PC-9 (cell line): ENCODE measurements around the gene SF3A2. TPM values are rescaled to one million over a fixed set of nuclear protein-coding genes. Genes with fewer than 3 reads are reported as not detected.

Experiments
- BruUV-seq: library from RNA; stranded (reverse); fragments of 400-500 nt; replicated peaks from 2 replicates; lab custom pipeline; 2021; lab: Mats Ljungman, UMichigan
- CTCF ChIA-PET: fragments of 300-600 bp; sonication (Branson Sonifier 250); formaldehyde crosslinking; loops from one replicate; lab custom pipeline; 2022; ENCODE audit warnings: antibody characterized with exemption; lab: Charles Lee
- POLR2A ChIA-PET: fragments of 300-600 bp; sonication (Branson Sonifier 250); formaldehyde crosslinking; loops from one replicate; lab custom pipeline; 2022; ENCODE audit warnings: antibody characterized with exemption; ENCODE audit not compliant: unreplicated experiment; lab: Charles Lee
- DNase-seq, 2 experiments: peaks; one replicate each; pipeline versions ENCODE4 v3.0.0 to v3.0.0-alpha.2; 2015 to 2022; ENCODE audit warnings: mixed read lengths in 1 of 2
- H2AFZ ChIP-seq: fragments of 200-600 bp; sonication (generic); 2 replicates; pipeline ENCODE4 v1.8.1; 2017; ENCODE audit warnings: antibody characterized with exemption
- H3F3A ChIP-seq: fragments of 200-600 bp; sonication (generic); 2 replicates; pipeline ENCODE4 v1.8.1; 2017; ENCODE audit warnings: antibody characterized with exemption, mild to moderate bottlenecking, low read depth; ENCODE audit not compliant: insufficient read depth
- H3K27ac ChIP-seq: fragments of 200-600 bp; sonication (generic); 2 replicates; pipeline ENCODE4 v1.6.1; 2016; ENCODE audit warnings: mixed run types
- H3K27me3 ChIP-seq: fragments of 200-600 bp; sonication (generic); 2 replicates; pipeline ENCODE4 v1.6.1; 2016; ENCODE audit warnings: low read depth, mixed run types; ENCODE audit not compliant: insufficient read depth
- H3K36me3 ChIP-seq: fragments of 200-600 bp; sonication (generic); 2 replicates; pipeline ENCODE4 v1.6.1; 2016; ENCODE audit warnings: low read depth, mixed run types
- H3K4me1 ChIP-seq: fragments of 200-600 bp; sonication (generic); replicated peaks from 2 replicates; pipeline ENCODE4 v1.6.1; 2016; ENCODE audit warnings: mixed run types; ENCODE audit not compliant: insufficient read depth
- H3K4me2 ChIP-seq: fragments of 200-600 bp; sonication (generic); 2 replicates; pipeline ENCODE4 v1.6.1; 2017; ENCODE audit warnings: mixed run types
- H3K4me3 ChIP-seq: fragments of 200-600 bp; sonication (generic); 2 replicates; pipeline ENCODE4 v1.6.1; 2016; ENCODE audit warnings: mixed run types
- H3K79me2 ChIP-seq: fragments of 200-600 bp; sonication (generic); 2 replicates; pipeline ENCODE4 v1.6.1; 2017; ENCODE audit warnings: low read depth, mixed run types
- H3K9me2 ChIP-seq: fragments of 200-600 bp; sonication (generic); 2 replicates; pipeline ENCODE4 v1.8.1; 2017; ENCODE audit warnings: mild to moderate bottlenecking; ENCODE audit not compliant: insufficient read depth
- H3K9me3 ChIP-seq: fragments of 200-600 bp; sonication (generic); 2 replicates; pipeline ENCODE4 v1.8.1; 2016; ENCODE audit warnings: low read depth; ENCODE audit not compliant: insufficient read depth
- H4K20me1 ChIP-seq: fragments of 200-600 bp; sonication (generic); 2 replicates; pipeline ENCODE4 v1.8.1; 2017; ENCODE audit not compliant: insufficient read depth
- EZH2 ChIP-seq: fragments of 200-600 bp; sonication (generic); IDR thresholded peaks from 2 replicates; pipeline ENCODE4 v1.8.0; 2017; ENCODE audit warnings: antibody characterized with exemption, low read depth
- intact Hi-C: fragments of 100-400 bp; cut with micrococcal nuclease; formaldehyde crosslinking; loops from one replicate; pipeline ENCODE4 v1.10.0; 2022; ENCODE audit not compliant: unreplicated experiment
- total RNA-seq: library from RNA; stranded (reverse); gene quantifications from 2 replicates; pipeline ENCODE4 v1.2.3, GENCODE V29; 2021
- TF ChIP-seq, protein P1 (sequence below): fragments of 200-600 bp; sonication (generic); conservative IDR thresholded peaks from 2 replicates; pipeline ENCODE4 v1.6.1; 2017; ENCODE audit warnings: mixed run types, antibody characterized with exemption, mild to moderate bottlenecking, moderate library complexity

The SF3A2 gene
- total RNA-seq, 1 experiment from 2014 or later = 83.0 TPM

- Histone ChIP-seq H3K9me2 (no peaks in the 10 kb centered on the region), H3K79me2 (peaks cover 45% of the 10 kb centered on the region), H3K27me3 (no peaks in the 10 kb centered on the region), H3K27ac (no peak overlapping the region), H3K36me3 (no peaks in the 10 kb centered on the region), H3K9me3 (no peaks in the 10 kb centered on the region), H3K4me1 (peaks cover 13% of the 10 kb centered on the region), H2AFZ (no peak overlapping the region), H3K4me3 (no peak overlapping the region), H3F3A (peaks cover 8% of the 10 kb centered on the region; the same call in 1 of the 2 replicates), H3K4me2 (no peak overlapping the region), H4K20me1 (peaks cover 15% of the 10 kb centered on the region)
- ChIA-PET POLR2A (no interaction called here), CTCF (interaction anchor here (0.7 kb wide), 1 partner anchor 1395 kb away, joined by 3 read pairs; no protein-coding TSS in a partner anchor)
- intact Hi-C loops = loop anchor here (10.0 kb wide), 1 partner anchor 231 kb away; no protein-coding TSS in a partner anchor
- no TSS peak for BruUV-seq
- no peak for DNase-seq
- no peak for TF ChIP-seq EZH2
- TF ChIP-seq, protein P1, sequence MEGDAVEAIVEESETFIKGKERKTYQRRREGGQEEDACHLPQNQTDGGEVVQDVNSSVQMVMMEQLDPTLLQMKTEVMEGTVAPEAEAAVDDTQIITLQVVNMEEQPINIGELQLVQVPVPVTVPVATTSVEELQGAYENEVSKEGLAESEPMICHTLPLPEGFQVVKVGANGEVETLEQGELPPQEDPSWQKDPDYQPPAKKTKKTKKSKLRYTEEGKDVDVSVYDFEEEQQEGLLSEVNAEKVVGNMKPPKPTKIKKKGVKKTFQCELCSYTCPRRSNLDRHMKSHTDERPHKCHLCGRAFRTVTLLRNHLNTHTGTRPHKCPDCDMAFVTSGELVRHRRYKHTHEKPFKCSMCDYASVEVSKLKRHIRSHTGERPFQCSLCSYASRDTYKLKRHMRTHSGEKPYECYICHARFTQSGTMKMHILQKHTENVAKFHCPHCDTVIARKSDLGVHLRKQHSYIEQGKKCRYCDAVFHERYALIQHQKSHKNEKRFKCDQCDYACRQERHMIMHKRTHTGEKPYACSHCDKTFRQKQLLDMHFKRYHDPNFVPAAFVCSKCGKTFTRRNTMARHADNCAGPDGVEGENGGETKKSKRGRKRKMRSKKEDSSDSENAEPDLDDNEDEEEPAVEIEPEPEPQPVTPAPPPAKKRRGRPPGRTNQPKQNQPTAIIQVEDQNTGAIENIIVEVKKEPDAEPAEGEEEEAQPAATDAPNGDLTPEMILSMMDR = no peak
Observed at GRCh38 chr19:2233601-2234280, 2.9 kb upstream of the SF3A2 start.

DNA sequence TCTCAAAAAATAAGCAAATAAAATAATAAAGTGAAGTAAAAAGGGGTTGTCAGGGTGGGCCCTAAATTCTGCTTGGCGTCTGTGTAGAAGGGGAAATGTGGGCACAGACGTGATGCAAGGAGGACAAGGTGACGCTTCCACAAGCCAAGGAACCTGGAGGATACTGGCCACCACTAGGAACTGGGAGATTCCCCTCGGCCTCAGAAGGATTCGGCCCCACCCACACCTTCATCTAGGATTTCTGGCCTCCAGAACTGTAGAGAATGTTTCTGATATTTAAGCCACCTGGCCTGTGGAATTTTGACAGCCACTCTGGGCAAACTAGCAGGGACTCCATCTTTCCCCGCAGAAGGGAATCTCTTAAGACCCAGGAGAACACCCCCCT is 1.6 kb upstream of the SF3A2 start:
- ChIA-PET CTCF (interaction anchor here (0.6 kb wide), 1 partner anchor 79 kb away, joined by 4 read pairs; no protein-coding TSS in a partner anchor), POLR2A (no interaction called here)
- TF ChIP-seq EZH2 = no peak
- TF ChIP-seq, protein P1 = no peak
- peaks cover 9% of the 10 kb centered on the region; the same call in 1 of the 2 replicates for H3F3A ChIP-seq
- no peaks in the 10 kb centered on the region for H3K27me3 ChIP-seq
- H3K4me2 ChIP-seq = peak overlapping the region; percentile 93
- H3K9me2 ChIP-seq = no peaks in the 10 kb centered on the region
- peaks cover 15% of the 10 kb centered on the region for H3K4me1 ChIP-seq
- no peaks in the 10 kb centered on the region for H3K36me3 ChIP-seq
- peaks cover 57% of the 10 kb centered on the region for H3K79me2 ChIP-seq
- no peak overlapping the region for H2AFZ ChIP-seq
- peaks cover 28% of the 10 kb centered on the region for H4K20me1 ChIP-seq
- peak in 1 of 2 experiments; percentile 11 for DNase-seq
- H3K4me3 ChIP-seq = peak overlapping the region; percentile 82
- intact Hi-C loops = loop anchor here (10.0 kb wide), 1 partner anchor 230 kb away; no protein-coding TSS in a partner anchor
- H3K9me3 ChIP-seq = no peaks in the 10 kb centered on the region
- no TSS peak for BruUV-seq
- H3K27ac ChIP-seq = no peak overlapping the region

GRCh38 chr19:2235381-2236063 is 1.1 kb upstream of the SF3A2 start:
- peaks cover 62% of the 10 kb centered on the region for H3K79me2 ChIP-seq
- CTCF ChIA-PET = interaction anchor here (0.6 kb wide), 1 partner anchor 79 kb away, joined by 4 read pairs; no protein-coding TSS in a partner anchor
- peaks cover 33% of the 10 kb centered on the region for H4K20me1 ChIP-seq
- H3K4me3 ChIP-seq = peak overlapping the region; percentile 82
- H3K36me3 ChIP-seq = no peaks in the 10 kb centered on the region
- H3K9me3 ChIP-seq = no peaks in the 10 kb centered on the region
- peak overlapping the region; percentile 67; the same call in 1 of the 2 replicates for H2AFZ ChIP-seq
- peaks cover 15% of the 10 kb centered on the region for H3K4me1 ChIP-seq
- no peak overlapping the region for H3K27ac ChIP-seq
- DNase-seq = peak in 1 of 2 experiments; percentile 9
- POLR2A ChIA-PET = interaction anchor here (0.6 to 0.7 kb wide), 2 partner anchors 85 to 240 kb away, joined by 3 to 4 read pairs; partner anchors contain the start of gene GADD45B
- peaks cover 9% of the 10 kb centered on the region; the same call in 1 of the 2 replicates for H3F3A ChIP-seq
- TF ChIP-seq EZH2 = no peak
- TF ChIP-seq, protein P1 = no peak
- H3K4me2 ChIP-seq = peak overlapping the region; percentile 93
- no peaks in the 10 kb centered on the region for H3K9me2 ChIP-seq
- BruUV-seq = no TSS peak
- no peaks in the 10 kb centered on the region for H3K27me3 ChIP-seq
- intact Hi-C loops = loop anchor here (1.0 to 10.0 kb wide), 3 partner anchors 79 to 229 kb away; no protein-coding TSS in a partner anchor
